HG03095 (cell line): ENCODE data around the gene CD72.
"Not testable (repeated sequence)": the region's sequence is repeated elsewhere in the genome, so short reads cannot be mapped to it uniquely, and the experiment has no call there.

Experiments used
- ATAC-seq: cut with Tn5 transposase; IDR thresholded peaks from one replicate; pipeline ENCODE4 v1.9.1; 2021; ENCODE audit warnings: moderate library complexity; ENCODE audit not compliant: unreplicated experiment

CD72 gene

DNA sequence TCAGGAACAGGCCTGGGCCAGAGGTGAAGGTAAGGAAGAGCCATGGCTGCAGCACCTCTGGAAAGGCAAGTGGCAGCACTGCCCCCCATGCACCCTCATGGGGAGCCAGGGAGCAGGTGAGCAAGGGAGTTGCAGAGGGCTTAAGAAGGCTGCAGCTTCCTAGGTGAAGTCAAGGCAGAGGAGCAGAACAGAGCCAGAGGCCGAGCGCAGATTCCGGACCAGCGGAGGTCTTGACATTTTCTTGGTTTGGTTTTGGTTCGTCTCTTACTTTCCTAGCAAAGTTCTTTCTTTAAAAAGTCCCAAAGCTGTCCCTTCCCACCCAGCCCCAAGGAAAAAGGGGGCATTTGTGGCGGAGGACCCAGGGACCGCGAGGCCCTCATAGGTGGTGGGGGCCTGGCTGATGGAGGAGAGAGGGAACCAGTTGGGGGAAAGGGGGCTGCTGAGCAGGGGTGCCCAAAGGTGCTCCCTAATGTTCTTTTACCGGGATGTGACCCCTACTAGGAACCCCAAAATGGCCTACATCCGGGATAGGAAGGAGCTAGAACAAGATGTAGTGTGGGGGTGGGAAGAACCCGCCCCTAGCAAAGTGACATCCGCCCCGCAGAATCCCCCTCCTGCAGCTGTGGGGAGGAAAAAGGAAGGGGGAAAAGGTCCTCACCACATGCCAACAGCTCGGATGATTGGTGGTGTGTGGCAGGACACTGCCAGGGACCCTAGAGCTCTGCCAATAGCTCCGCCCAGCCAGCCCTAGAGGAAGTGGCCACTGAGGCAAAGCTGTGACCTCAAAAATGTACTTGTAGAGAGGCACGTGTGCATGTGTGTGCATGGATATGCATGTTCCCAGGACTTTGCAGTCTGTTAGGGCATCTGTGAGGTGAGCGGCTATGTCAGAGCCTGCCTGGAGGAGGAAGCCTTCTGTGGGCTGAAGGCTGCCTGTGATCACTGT lies 914 bp upstream of the CD72 start:
- peak; percentile 34 for ATAC-seq

DNA sequence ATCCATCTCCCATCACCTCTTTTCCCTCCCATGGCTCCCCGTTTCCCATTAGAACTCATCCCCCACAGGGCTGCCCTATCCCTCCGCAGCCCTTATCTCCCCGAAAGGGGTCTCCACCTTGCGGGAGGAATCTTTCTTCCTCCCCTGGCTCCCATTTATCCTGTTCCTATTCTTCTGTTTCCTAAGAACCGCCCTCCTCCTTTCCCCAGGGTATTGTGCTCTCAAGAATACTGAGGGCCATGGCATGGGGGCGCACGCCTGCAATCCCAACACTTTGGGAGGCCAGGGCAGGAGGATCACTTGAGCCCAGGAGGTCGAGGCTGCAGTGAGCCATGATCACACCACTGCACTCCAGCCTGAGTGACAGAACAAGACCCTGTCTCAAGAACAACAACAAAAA lies 665 bp downstream of the CD72 start:
- ATAC-seq: no peak

DNA sequence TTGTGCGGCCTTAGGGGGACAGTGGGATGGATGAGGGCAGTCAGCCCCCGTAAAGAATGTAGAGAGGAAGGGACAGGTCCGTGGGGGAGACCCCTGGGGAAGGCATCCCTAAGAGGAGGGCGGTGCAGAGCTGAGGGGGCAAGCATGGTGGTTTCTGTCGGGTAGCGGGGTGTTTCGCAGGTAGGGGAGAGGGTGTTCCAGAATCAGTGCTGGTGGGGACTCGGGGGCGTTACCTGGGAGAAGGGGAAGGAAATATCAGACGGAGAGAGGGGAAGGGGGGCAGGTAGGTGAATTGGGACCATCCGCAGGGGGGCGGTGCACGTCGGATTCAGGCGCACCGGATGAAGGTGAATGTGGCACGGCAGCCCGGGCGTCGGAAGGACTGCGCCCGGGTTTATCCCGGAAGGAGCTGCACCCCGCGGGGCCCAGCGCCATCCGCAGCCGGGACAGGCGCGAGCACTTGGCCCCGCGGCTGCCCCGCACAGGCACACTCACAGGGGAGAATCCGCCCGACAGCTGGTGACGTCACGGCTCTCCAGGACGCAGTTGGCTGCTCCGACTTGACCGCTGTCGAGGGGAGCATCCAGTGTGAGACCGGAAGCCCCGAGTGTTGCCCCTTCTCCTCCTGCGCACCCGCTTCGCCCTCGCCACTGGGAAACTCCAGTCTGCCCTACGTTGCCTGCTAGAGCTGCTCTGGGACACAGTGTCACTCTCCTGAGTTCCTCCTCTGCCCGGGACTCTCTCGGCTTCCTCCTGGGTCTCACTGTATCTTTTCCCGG lies 1.3 kb downstream of the CD72 start:
- ATAC-seq: peak; percentile 42

DNA sequence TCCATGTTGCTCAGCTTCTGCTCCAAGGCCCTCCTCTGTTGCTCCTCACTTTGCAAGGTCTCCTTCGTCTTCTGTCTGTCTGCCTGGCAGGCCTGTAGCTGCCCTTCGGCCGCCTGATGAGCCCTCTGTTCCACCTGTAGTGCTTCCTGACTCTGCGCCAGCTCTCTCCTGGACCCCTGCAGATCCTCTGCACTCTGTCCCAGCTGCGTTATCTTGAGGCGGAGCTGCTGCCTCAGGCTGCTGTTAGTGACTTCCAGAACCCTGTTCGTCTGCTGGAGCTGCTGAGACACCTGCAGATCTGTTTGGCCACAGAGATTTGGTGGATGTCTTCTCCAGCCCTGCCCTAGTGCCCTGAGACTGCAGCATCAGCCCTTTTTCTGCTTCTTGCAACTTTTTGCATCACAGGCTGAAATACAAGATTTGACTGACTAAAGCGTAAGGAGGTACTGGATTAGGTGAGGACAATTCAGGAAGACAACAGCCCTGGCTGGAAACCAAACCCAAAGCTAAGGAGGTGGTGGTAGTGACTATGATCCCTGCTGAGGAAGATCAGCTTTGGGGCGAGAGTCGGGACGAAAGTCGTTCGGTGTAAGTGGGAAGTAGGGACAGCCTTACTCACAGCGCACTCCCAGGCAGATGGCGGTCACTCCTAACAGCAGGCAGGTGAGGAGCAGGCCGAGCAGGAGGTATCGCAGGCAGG lies 2.1 kb downstream of the CD72 start:
- no peak for ATAC-seq

DNA sequence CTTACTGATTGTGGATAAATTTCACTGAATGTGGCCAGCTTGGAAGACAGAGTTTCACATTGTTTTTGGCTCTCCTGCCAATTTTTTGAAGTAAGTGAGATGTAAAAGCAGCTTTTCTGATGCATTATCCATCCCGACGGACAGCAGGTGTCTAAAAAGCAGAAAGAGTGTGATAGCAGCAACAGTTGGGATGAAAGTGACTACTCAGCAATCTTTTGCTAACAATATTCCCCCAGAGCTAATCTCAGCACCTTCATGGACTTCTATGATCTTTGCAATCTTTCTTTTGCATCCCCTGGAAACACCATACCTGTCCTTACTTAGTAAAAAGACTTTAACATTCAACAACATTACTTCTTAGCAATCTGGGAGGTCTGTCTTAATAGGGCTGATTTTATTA lies 5.4 kb downstream of the CD72 start:
- no peak for ATAC-seq

DNA sequence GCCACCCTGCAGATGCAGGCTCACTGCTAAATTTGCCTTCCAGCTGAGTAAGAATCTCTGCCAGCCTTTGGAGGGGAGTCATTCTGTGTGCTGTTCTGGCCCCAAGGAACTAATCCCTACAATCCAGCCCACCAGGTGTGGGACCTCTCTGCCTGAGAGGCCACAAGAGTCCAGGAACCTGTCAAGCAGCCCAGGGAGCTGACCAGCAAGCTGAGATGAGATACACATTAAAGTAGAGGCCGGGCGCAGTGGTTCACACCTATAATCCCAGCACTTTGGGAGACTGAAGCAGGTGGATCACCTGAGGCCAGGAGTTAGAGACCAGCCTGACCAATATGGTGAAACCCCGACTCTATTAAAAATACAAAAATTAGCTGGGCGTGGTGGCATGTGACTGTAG lies 6.1 kb downstream of the CD72 start:
- not testable (repeated sequence) for ATAC-seq

DNA sequence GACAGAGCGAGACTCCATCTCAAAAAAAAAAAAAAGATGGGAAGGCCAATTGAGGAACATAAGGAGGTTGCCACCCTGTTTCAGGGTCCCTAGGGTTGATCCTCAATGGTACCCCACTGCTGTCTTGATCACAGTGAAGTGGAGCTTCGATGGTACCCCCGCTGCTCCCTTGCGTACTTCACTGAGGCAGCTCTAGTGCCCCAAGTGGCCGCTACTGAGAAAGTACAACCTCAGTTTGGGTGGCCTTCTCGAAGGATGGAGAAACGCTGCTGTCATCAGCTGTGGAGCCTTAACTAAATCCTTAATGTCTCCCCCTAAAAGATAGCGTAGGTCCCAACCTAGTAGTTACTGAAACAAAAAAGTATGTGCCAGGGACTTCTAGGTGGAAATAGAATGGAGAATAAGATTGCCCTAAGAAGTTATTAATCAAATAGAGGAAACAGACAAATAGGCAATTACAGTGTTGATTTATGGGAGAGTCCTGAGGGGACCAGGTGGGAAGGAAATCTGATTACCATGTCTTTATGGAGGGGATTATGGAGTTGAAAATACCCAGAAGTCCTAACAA lies 6.9 kb downstream of the CD72 start:
- ATAC-seq: no peak

DNA sequence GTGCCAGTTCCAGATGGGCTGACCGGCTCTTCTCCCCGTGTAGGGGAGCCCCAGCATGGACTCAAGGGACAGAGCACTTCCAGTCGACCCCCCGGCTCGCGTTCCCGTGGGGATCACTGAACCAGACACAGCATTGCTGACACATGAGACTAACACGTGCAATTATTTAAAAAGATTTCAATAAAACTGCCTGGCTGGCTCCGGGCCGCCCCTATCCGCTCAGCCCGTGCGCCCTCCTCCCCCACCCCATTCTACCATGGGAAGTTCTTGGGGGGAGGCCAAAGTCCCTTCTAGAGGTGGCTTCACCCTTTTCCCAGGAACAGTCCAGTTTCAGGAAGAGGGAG lies 8.4 kb downstream of the CD72 start:
- no peak for ATAC-seq

DNA sequence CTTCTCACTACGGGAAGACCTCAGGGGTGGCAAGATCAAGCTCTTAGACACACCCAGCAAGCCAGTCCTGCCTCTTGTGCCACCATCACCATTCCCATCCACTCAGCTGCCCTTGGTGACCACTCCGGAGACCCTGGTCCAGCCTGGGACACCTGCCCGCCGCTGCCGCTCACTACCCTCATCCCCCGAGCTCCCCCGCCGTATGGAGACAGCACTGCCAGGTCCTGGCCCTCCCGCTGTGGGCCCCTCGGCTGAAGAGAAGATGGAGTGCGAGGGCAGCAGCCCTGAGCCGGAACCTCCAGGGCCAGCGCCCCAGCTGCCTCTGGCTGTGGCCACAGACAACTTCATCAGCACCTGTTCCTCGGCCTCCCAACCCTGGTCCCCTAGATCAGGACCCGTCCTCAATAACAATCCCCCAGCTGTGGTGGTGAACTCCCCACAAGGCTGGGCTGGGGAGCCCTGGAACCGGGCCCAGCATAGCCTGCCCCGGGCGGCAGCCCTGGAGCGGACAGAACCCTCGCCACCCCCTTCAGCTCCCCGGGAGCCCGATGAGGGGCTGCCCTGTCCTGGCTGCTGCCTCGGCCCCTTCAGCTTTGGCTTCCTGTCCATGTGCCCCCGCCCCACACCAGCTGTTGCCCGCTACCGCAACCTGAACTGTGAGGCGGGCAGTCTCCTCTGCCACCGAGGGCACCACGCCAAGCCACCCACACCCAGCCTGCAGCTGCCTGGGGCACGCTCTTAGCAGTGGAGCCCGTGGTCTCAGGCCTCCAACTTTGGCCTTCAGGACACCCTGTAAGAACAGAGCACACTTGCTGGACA lies 9.0 kb downstream of the CD72 start:
- no peak for ATAC-seq

DNA sequence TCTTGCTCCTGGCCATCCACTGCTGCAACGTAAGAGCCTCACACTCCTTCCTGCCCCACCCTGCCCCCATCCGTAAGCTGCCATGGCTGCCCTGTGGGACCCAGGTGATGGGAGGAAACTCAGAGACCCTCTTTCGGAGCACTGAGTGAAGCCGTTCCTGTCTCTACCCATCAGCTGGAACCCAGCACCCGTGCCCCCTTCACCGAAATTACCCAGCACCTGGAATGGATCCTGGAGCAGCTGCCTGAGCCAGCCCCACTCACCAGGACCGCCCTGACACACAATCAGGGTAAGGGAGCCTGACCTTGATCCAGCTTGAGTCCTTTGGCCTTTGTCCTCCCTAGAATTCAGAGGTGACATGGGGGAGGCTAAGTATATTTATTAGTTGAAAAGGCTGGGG lies 10.0 kb downstream of the CD72 start:
- ATAC-seq: no peak

DNA sequence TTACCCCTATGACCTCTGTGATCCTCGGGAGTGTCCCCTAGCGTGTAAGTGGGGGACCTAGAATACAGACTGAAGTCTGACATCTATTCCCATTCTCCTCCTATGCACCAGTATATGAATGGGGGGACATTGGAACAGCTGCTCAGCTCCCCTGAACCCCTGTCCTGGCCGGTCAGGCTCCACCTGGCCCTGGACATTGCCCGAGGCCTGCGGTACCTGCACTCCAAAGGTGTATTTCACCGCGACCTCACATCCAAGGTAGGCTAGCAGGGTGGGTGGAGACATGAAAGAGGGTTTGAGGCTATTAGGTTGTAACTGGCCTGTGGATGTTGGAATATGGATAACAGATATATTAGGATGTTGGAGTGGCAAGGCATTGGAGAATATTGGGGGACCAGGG lies 11.5 kb downstream of the CD72 start:
- ATAC-seq: no peak

DNA sequence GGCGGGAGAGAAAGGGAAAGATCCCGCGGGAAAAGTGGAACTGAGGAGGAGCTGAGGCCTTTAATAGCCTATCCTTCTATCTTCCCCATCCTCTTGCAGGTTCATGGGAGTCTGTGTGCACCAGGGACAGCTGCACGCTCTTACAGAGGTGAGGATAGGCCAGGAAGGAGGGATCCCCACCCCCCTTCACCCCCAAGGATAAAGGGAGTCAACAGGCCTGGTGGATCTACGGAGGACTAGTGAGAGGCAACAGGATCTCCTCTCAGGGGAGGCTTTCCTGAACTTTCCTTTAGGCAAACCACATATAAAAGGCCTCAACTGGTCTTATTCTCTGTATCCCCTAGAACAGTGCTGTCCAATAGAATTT lies 12.1 kb downstream of the CD72 start:
- ATAC-seq: no peak

DNA sequence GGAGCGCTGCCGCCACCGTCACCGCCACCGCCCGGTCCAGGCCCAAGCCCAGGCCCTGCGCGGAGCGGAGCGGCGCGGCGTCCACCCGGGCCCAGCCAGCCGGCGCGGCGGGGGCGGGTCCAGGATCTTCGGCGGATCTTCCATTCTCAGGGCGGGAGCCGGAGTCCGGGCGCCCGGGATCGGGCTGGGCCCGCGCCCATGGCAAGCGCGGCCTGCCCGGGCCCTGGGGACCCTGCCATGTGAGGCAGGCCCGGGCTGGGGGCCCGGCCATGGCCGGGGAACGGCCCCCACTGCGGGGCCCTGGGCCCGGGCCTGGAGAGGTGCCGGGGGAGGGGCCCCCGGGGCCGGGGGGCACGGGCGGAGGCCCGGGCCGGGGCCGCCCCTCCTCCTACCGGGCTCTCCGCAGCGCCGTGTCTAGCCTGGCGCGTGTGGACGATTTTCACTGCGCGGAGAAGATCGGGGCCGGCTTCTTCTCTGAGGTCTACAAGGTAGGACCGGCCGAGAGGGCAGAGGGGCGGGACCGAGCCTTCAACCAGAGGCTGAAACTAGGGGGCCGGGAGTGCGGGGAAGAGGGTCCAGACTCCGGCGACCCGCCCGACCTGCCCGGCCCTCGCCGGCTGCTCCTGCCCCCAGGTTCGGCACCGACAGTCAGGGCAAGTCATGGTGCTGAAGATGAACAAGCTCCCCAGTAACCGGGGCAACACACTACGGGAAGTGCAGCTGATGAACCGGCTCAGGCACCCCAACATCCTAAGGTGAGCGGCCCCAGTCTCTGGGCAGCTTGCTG lies 12.7 kb downstream of the CD72 start:
- ATAC-seq: peak; percentile 14

DNA sequence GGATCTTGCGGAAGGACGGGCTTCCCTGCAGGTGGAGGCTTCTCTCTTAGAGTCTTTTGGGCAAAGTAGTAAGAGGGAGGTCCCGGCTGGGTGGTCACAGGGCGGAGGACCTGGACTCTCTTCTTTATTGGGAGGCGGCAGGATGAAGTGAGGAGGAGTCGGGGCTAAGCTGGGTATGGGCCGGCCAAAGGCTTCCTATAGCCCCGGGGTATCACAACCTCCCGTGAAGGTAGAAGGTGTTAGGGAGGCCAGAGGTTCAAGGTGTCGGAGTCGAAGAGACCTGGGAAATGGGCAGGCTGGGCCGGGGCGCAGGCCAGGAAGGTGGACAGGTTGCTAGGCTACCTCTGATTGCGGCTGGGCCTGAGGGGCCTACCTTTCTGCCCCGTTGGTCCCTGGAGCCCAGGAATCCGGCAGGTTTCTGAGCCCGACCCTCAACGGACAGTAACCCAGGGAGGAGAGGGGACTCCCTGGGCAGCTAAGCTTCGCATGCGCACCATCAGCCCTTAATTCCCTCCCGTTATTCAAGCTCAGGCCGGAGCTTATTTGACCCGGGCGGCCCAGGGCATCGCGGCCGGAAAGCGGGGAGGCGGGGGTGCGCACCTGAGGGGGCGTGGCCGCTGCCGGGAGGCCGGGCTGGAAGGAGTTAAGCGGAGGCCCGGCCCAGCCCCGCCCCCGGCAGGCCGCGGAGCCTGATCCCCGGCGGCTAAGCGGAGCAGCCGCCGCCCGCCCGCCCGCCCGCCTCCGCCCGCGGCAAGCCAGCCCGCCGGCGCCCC lies 13.4 kb downstream of the CD72 start, which contains the start of gene TESK1:
TESK1 (plus strand) TSS at position 685 of the 773 bp plus-strand sequence. CDS start 358 bp downstream, outside the sequence.
- peak; percentile 41 for ATAC-seq

DNA sequence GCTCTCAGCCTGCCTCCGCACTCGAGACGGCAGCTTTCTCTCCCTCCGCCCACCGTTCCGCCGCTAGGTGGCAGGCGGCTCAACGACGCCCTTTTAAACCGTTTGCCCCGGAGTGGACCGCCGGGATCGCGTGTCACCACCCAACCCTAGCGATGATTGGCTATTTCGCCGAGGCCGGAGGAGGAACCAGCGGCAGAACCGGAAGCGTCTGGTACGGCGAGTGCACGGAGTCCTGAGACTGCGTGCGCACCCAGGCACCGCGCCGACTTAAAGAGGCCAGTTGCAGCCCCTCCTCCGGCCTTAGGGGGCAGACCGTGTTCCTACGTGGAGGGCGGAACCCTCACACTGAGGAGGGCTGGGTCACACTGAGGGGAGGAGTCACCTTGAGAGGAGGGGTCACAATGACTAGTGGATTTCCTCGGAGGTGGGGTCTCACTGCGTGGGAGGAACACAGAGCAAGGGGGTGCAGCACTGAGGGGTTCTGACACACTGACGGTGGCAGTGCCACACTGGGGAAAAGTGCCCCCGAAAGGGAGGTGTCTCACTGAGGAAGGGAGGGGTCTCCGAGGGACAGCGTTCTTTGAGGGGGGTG lies 14.1 kb downstream of the CD72 start:
- ATAC-seq: peak; percentile 84

DNA sequence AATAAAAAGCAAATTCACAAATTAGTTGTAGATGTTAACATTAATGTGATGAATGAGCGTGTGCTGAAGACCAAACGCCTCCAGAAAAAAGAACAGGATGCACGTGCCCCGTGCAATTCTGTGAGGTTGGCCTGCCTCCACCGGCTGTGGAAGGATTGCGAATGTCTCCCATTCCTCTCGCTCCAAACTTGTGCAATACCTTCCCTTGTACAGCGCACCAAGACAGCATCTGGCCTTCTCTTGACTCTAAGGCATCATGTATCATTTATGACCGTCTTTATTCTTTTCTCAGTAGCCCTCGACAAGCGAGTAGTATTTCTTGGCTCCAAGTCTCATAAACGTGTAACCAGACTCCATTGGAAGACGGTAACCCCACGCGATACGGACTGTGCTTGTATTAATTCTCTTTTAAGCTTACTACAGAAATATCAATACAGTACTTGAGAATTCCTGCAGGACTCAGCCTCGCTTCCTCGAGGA lies 14.7 kb downstream of the CD72 start:
- no peak for ATAC-seq

DNA sequence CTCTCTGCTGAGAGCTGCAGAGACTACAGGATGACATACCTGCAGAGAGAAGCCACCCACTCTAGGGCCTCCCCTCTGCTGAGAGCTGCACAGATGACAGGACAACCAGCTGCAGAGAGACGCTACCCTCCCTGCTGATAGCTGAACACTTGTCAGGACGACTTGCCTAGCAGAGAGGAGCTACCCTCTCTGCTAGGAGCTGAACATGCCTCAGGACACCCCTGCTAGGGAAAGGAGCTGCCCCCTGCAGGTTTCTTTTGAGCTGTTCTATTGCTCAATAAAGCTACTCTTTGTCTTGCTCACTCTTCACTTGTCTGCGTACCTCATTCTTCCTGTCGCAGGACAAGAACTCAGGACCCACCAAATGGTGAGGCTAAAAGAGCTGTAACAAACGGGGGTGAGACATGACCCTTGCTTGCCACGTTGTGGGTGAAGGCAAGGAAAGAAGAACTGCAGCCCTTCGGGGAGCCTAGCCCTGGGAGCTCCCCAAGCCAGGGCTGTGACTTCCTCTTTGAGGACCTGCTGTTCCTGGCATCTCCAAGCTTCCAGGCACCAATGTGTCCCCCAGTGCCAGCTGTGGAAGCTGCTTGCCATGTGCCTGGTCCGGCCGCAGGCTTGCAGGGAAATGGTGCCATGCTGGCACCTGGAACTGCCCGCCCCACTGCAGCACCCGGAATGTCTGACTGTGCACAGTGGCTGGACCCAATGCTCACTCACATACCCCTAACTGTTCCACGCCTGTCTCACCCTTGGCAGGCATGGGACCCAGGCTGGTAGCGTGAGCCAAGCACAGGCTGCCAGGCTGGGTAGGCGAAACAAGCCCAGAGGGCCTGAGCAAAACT lies 18.2 kb downstream of the CD72 start:
- ATAC-seq: no peak
